ENCODE results near the gene PPP1R11. TPM values are rescaled to one million over a fixed set of nuclear protein-coding genes. Genes with fewer than 3 reads are reported as not detected.

Gene PPP1R11
- total RNA-seq, 1 donor from 2014 or later, result 19.0 TPM

GRCh38 chr6:30102414-30102969, 35.5 kb downstream of the PPP1R11 start:
- Histone ChIP-seq H3K36me3 (ENCODE audit: control insufficient read depth, insufficient read depth, low read length) (no peaks in the 10 kb centered on the region), H3K27me3 (ENCODE audit: control insufficient read depth, insufficient read depth, low read length) (no peaks in the 10 kb centered on the region), H3K4me3 (ENCODE audit: low read depth, low read length) (peak overlapping the region; percentile 31)
- TF ChIP-seq CTCF (IDR thresholded peaks at IDR 0.05; ENCODE audit: insufficient read depth, low read length, severe bottlenecking), result no peak
- DNase-seq (ENCODE audit: low read depth) (peak; percentile 19), FAIRE-seq (no peak)

DNA sequence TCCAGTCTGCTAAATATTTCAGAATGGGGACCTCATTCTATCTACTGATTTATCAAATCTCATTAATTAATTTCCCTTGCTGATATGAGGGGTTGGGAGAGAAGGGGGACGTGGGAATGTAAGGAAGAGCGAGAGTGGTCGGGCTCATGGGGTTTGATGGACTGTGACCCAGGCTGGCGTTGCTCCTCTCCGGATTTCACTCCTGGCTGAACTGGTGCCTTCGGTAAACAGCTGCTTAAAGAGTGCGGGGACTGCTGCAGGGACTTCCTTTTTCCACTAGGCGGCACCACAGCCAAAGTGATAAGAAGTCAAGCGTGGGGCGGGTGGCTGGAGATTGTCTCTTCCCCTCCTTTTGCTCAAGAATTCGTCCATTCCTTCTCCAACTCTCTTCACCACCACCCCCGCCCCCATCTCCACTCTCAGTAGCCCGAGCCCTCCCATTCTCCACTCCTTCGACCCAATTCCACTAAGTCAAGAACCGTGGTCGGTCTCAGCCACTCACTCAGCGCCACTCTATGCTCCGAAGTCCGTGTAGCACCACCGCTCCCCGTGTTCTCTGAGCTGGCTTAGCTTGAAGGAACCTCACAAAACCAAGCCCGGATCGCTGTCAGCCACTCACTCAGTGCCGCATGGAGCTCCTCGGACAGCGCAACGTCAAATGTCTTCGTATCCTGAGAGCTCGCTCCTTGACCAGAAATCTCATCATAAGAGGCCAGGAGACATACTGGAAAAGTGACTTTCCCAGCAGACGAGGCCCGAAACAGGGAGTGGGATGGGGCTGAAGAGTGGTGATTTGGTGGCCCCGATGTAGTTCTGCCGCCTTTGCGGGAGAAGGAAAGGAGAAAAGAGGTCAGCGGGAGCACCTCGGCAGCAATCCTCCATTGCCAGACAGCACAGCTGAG, 36.2 kb downstream of the PPP1R11 start:
- H3K27me3 ChIP-seq (ENCODE audit: control insufficient read depth, insufficient read depth, low read length), result no peaks in the 10 kb centered on the region
- peak; percentile 93 for TF ChIP-seq CTCF (IDR thresholded peaks at IDR 0.05; ENCODE audit: insufficient read depth, low read length, severe bottlenecking)
- no peaks in the 10 kb centered on the region for H3K36me3 ChIP-seq (ENCODE audit: control insufficient read depth, insufficient read depth, low read length)
- DNase-seq (ENCODE audit: low read depth) (peak; percentile 74), FAIRE-seq (no peak)
- peak overlapping the region; percentile 37 for H3K4me3 ChIP-seq (ENCODE audit: low read depth, low read length)

DNA sequence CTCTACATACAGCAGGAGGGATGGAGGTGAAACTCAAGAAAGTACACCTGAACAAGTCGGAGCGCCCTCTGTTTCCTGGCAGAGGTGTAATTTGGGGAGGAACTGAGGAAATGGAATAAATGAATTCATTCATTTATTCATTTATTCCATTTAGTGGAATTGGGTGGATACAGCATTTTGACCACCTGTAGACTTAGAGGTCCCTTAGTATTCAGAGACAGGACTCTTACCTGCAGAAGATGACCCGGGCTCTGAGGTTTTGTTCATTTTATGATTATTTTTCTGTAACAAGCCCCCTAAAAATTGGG, 36.8 kb downstream of the PPP1R11 start:
- no peak for FAIRE-seq
- TF ChIP-seq CTCF (IDR thresholded peaks at IDR 0.05; ENCODE audit: insufficient read depth, low read length, severe bottlenecking), result no peak

DNA sequence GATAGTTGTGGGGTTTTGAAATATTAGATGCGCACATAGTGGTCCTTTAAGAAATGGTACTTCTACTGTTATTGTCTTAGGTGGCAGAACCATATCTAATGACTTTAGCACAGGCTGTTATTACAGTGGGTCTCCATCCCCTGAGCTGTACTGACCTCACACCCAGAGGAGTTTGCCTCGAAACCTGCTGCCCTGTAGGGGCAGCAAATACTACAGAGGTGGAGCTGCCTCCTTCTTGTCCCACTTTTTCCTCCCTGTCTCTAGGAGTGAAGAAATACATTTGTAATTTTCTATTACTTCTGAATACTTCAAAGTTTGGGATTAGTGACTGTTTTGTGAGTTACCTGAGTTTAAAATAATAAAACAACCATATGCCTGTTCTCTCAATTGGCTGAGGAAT, 37.7 kb downstream of the PPP1R11 start:
- no peak for FAIRE-seq
- Histone ChIP-seq H3K36me3 (ENCODE audit: control insufficient read depth, insufficient read depth, low read length) (no peaks in the 10 kb centered on the region), H3K27me3 (ENCODE audit: control insufficient read depth, insufficient read depth, low read length) (no peaks in the 10 kb centered on the region), H3K4me3 (ENCODE audit: low read depth, low read length) (no peak overlapping the region)
- no peak for TF ChIP-seq CTCF (IDR thresholded peaks at IDR 0.05; ENCODE audit: insufficient read depth, low read length, severe bottlenecking)
- no peak for DNase-seq (ENCODE audit: low read depth)

More for the DNA sequence above, 36.8 kb downstream of the PPP1R11 start:
- Histone ChIP-seq H3K36me3 (ENCODE audit: control insufficient read depth, insufficient read depth, low read length) (no peaks in the 10 kb centered on the region), H3K4me3 (ENCODE audit: low read depth, low read length) (peak overlapping the region; percentile 37), H3K27me3 (ENCODE audit: control insufficient read depth, insufficient read depth, low read length) (no peaks in the 10 kb centered on the region)
- DNase-seq (ENCODE audit: low read depth), result no peak

- no peak for TF ChIP-seq CTCF (IDR thresholded peaks at IDR 0.05; ENCODE audit: insufficient read depth, low read length, severe bottlenecking)
- FAIRE-seq (no peak), DNase-seq (ENCODE audit: low read depth) (no peak)
- Histone ChIP-seq H3K4me3 (ENCODE audit: low read depth, low read length) (no peak overlapping the region), H3K27me3 (ENCODE audit: control insufficient read depth, insufficient read depth, low read length) (peaks cover 14% of the 10 kb centered on the region), H3K36me3 (ENCODE audit: control insufficient read depth, insufficient read depth, low read length) (no peaks in the 10 kb centered on the region)
Measured at GRCh38 chr6:30111266-30111856, 44.4 kb downstream of the PPP1R11 start.

Data from bronchial epithelial cell (primary cell).